ENCODE data around the gene EPHB2. TPM values are rescaled to one million over a fixed set of nuclear protein-coding genes. Genes with fewer than 3 reads are reported as not detected.
"Not testable (repeated sequence)": the region's sequence is repeated elsewhere in the genome, so short reads cannot be mapped to it uniquely, and the experiment has no call there.

Gene EPHB2
- total RNA-seq, 4 donors from 2014 or later, result 7.2 to 12.6 (median 9.1) TPM

GRCh38 chr1:22944346-22945055, 233.9 kb downstream of the EPHB2 start:
- Histone ChIP-seq H3K4me3 (no peak overlapping the region), H3K27me3 (no peaks in the 10 kb centered on the region), H3K27ac (no peak overlapping the region), H3K4me1 (no peaks in the 10 kb centered on the region), H3K9me3 (peaks cover 0 to 16% (median 5%) of the 10 kb centered on the region in 4 donors), H3K36me3 (no peaks in the 10 kb centered on the region)
- WGBS, 2 donors, result 65 to 69% methylated on average over 4 of the region's 4 CpGs
- DNase-seq (ENCODE audit: low spot score in 2 of 2), result no peak
- TF ChIP-seq POLR2A (IDR thresholded peaks at IDR 0.05), result no peak
- no peak for TF ChIP-seq EP300 (IDR thresholded peaks at IDR 0.05)
- TF ChIP-seq CTCF (IDR thresholded peaks at IDR 0.05), result no peak

GRCh38 chr1:22945171-22945570, 234.5 kb downstream of the EPHB2 start:
- H3K27me3 ChIP-seq; H3K36me3 ChIP-seq; H3K27ac ChIP-seq; H3K4me1 ChIP-seq; H3K4me3 ChIP-seq; H3K9me3 ChIP-seq; DNase-seq (ENCODE audit: low spot score in 2 of 2): not testable (repeated sequence)
- WGBS, 2 donors, result 87 to 98% methylated on average over 5 of the region's 5 CpGs

- Histone ChIP-seq H3K4me3 (no peak overlapping the region), H3K27me3 (peaks cover 0 to 38% of the 10 kb centered on the region in 2 donors), H3K27ac (no peak overlapping the region), H3K4me1 (peaks cover 0 to 9% (median 0%) of the 10 kb centered on the region in 4 donors), H3K36me3 (no peaks in the 10 kb centered on the region), H3K9me3 (peaks cover 0 to 3% (median 0%) of the 10 kb centered on the region in 4 donors)
- TF ChIP-seq EP300 (IDR thresholded peaks at IDR 0.05), result no peak
- no peak for TF ChIP-seq CTCF (IDR thresholded peaks at IDR 0.05)
- no peak for TF ChIP-seq POLR2A (IDR thresholded peaks at IDR 0.05)
- no peak for DNase-seq (ENCODE audit: low spot score in 2 of 2)
- WGBS, 2 donors, result 47 to 53% methylated on average over 5 of the region's 5 CpGs
These were observed 239.2 kb downstream of the EPHB2 start for GRCh38 chr1:22949822-22950331.

- 58 to 73% methylated on average over 3 of the region's 3 CpGs for WGBS, 2 donors
- H3K9me3 ChIP-seq, result peaks cover 0 to 3% (median 0%) of the 10 kb centered on the region in 4 donors
- TF ChIP-seq EP300 (IDR thresholded peaks at IDR 0.05) (no peak), CTCF (IDR thresholded peaks at IDR 0.05) (no peak), POLR2A (IDR thresholded peaks at IDR 0.05) (no peak)
- H3K4me1 ChIP-seq, result peaks cover 0 to 9% (median 0%) of the 10 kb centered on the region in 4 donors
- no peaks in the 10 kb centered on the region for H3K36me3 ChIP-seq
- peaks cover 0 to 44% of the 10 kb centered on the region in 2 donors for H3K27me3 ChIP-seq
- DNase-seq (ENCODE audit: low spot score in 2 of 2), result no peak
- no peak overlapping the region for H3K27ac ChIP-seq
- no peak overlapping the region for H3K4me3 ChIP-seq
These were observed 241.2 kb downstream of the EPHB2 start for GRCh38 chr1:22951796-22952195.

- Histone ChIP-seq H3K9me3 (peaks cover 0 to 3% (median 0%) of the 10 kb centered on the region in 4 donors), H3K27ac (no peak overlapping the region), H3K4me1 (peaks cover 0 to 9% (median 0%) of the 10 kb centered on the region in 4 donors), H3K4me3 (no peak overlapping the region), H3K36me3 (no peaks in the 10 kb centered on the region), H3K27me3 (peaks cover 0 to 44% of the 10 kb centered on the region in 2 donors)
- TF ChIP-seq EP300 (IDR thresholded peaks at IDR 0.05) (no peak), CTCF (IDR thresholded peaks at IDR 0.05) (no peak), POLR2A (IDR thresholded peaks at IDR 0.05) (no peak)
- DNase-seq (ENCODE audit: low spot score in 2 of 2), result no peak
- WGBS, 2 donors, result 69 to 89% methylated on average over 5 of the region's 5 CpGs
These were observed 242.0 kb downstream of the EPHB2 start for GRCh38 chr1:22952694-22953056.
